ENCODE data around the gene TRPV2. TPM values are rescaled to one million over a fixed set of nuclear protein-coding genes. Genes with fewer than 3 reads are reported as not detected.
"Not testable (repeated sequence)": the region's sequence is repeated elsewhere in the genome, so short reads cannot be mapped to it uniquely, and the experiment has no call there.

Gene TRPV2
- total RNA-seq, 2 experiments from 2014 or later, result 57.5 to 58.0 TPM

GRCh38 chr17:16442594-16443510, 27.5 kb downstream of the TRPV2 start:
- ChIA-PET POLR2A (interaction anchor here (0.5 to 4.8 kb wide), 4 partner anchors 24 to 62 kb away, joined by 4 to 92 read pairs (median 6); partner anchors contain the start of genes TRPV2 and UBB), CTCF (interaction anchor here (0.9 to 2.4 kb wide), 3 partner anchors 10 to 79 kb away, joined by 3 to 12 read pairs (median 8); no protein-coding TSS in a partner anchor)

DNA sequence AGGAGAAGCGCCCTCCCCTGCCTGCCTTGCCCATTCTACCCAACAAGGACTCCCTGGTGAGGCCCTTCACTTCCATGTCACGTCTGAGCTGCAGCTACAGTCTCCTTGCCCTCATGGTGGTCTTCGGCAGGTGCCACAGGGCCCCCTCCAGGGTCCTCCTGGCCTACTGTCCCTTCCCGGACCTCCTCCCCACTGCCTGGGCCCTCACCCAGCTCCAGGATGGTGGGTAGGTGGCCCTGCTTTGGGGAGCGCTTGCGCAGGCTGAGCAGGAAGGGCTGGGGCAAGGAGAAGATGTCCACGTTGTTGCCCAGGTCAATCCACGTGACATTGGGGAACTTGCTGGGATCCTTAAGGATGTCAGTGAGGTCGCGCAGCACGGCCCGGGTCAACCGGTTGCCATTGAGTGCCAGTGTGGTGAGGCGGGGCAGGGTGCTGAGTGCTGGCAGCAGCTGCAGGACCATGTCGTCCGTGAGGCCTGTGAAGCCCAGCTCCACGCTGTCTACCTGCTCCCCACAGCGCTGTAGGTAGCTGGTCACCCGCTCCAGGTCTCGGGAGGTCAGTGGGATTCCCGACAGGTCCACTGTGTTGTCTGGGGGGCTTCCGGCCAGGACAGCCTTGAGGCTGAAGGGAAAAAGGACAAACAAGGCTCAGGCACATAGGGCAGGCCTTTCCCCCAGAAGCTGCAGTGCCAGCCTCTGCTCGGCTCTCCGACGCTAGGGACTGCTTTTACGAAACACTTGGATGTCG, 28.3 kb downstream of the TRPV2 start:
- ChIA-PET CTCF (interaction anchor here (2.1 to 2.4 kb wide), 2 partner anchors 9 to 78 kb away, joined by 8 to 12 read pairs; no protein-coding TSS in a partner anchor), POLR2A (interaction anchor here (0.5 to 1.2 kb wide), 5 partner anchors 25 to 558 kb away, joined by 3 to 6 read pairs (median 5); partner anchors contain the start of genes TRPV2 and UBB)

DNA sequence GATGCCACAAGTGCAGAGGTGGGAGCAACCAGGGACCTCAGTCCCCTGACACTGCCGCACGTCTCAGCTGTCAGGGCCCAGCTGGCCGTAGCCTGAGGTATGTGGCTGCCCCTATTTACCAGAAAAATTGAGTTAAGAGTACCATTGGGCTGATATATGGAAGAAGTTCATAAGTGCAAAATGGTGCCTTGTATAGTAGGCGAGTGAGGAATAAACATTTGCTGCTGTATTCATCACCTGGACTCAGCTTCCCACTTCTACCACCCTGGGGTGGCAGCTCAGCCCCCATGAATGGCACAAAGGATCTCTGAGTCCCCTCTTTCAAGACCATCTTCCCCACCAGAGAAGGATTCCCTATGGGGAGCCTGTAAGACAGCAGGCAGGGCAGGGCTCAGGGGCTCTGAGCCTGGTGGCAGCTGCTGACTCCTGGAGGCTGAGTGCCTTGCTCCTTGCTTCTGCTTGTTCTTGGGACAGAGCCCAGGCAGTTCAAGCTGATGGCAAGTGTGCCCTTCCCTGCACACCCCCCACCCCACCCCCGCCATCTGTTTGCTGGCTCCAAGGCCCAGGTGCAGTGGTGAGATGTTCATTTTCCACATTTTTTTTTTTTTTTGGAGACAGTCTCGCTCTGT, 29.0 kb downstream of the TRPV2 start:
- ChIA-PET POLR2A (interaction anchor here (0.5 to 1.1 kb wide), 4 partner anchors 28 to 559 kb away, joined by 3 to 6 read pairs (median 4); partner anchors contain the start of genes TRPV2 and UBB), CTCF (interaction anchor here (2.1 to 2.4 kb wide), 2 partner anchors 9 to 77 kb away, joined by 8 to 12 read pairs; no protein-coding TSS in a partner anchor)

GRCh38 chr17:16446338-16446983, 31.1 kb downstream of the TRPV2 start:
- CTCF ChIA-PET, result interaction anchor here (2.0 kb wide), 1 partner anchor 31 kb away, joined by 8 read pairs; the partner anchor contains the start of gene TRPV2
- POLR2A ChIA-PET, result interaction anchor here (0.6 kb wide), 1 partner anchor 26 kb away, joined by 5 read pairs; no protein-coding TSS in a partner anchor

DNA sequence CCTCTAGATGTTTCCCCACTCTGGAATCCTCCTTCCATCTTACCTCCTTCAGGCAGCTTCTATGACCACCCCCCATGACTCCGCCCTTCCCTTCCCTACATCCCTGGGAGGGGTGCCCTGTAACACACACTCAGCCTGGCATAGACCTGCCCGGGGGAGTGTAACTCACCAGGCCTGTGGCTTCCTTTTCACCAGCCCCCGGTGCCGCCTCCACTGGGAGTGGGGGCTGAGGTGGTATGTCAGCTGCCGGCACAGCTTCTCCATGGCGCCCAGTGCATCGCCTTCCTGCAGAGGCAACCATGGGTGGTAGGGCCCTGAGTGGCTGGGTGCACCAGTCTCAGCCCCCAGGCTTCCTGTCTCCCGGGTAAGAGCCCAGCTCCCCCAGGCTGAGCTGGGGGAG, 32.3 kb downstream of the TRPV2 start:
- CTCF ChIA-PET, result interaction anchor here (2.0 kb wide), 1 partner anchor 33 kb away, joined by 8 read pairs; the partner anchor contains the start of gene TRPV2
- POLR2A ChIA-PET, result no interaction called here

GRCh38 chr17:16448490-16448889, 33.1 kb downstream of the TRPV2 start:
- CTCF ChIA-PET, result interaction anchor here (0.6 to 0.7 kb wide), 2 partner anchors 136 to 262 kb away, joined by 3 to 4 read pairs; no protein-coding TSS in a partner anchor
- POLR2A ChIA-PET, result no interaction called here

DNA sequence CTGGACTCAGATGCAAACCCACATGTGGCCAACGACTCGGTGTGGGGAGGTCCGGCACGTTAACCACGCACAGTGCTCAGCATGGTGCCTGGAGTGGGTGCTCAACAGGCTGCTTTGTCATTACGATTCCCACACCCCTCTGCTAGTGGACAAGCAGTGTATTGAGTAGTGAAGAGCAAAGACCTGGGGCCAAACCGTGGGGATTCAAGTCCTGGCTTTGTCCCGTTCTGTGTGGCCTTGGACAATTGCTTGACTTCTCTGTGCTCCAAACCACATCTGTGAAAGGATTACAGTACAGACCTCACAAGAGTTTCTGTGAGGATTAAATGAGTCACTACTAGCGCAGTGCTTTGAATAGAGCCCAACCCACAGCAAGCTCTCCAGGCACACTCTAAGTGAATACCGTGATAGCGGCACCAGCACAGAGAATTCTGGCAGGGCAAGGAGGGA, 33.8 kb downstream of the TRPV2 start:
- POLR2A ChIA-PET, result no interaction called here

GRCh38 chr17:16450028-16450427, 34.7 kb downstream of the TRPV2 start:
- POLR2A ChIA-PET, result no interaction called here
- CTCF ChIA-PET, result interaction anchor here (1.1 to 4.5 kb wide), 3 partner anchors 9 to 73 kb away, joined by 3 to 41 read pairs (median 3); no protein-coding TSS in a partner anchor

More for the DNA sequence above, 33.8 kb downstream of the TRPV2 start:
- CTCF ChIA-PET, result interaction anchor here (0.6 to 1.5 kb wide), 2 partner anchors 34 to 136 kb away, joined by 3 read pairs; no protein-coding TSS in a partner anchor

DNA sequence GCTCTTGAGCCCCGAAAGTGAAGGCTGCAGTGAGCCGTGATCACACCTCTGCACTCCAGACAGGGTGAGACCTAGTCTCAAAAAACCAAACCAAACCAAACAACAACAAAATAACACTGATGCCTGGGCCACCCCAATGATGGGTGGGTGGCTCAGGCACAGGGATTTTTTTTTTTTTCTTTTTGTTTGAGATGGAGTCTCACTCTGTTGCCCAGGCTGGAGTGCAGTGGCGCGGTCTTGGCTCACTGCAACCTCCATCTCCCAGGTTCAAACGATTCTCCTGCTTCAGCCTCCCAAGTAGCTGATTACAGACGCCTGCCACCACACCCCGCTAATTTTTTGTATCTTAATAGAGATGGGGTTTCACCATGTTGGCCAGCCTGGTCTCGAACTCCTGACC, 36.9 kb downstream of the TRPV2 start:
- CTCF ChIA-PET, result interaction anchor here (0.6 to 4.5 kb wide), 6 partner anchors 9 to 70 kb away, joined by 3 to 41 read pairs (median 8); partner anchors contain the start of gene LRRC75A
- POLR2A ChIA-PET, result not testable (repeated sequence)

- POLR2A ChIA-PET, result interaction anchor here (0.6 kb wide), 1 partner anchor 65 kb away, joined by 3 read pairs; no protein-coding TSS in a partner anchor
- CTCF ChIA-PET, result interaction anchor here (2.1 to 4.5 kb wide), 4 partner anchors 10 to 69 kb away, joined by 6 to 41 read pairs (median 11); partner anchors contain the start of gene LRRC75A
Measured at GRCh38 chr17:16453493-16453851, 38.1 kb downstream of the TRPV2 start.

- ChIA-PET POLR2A (no interaction called here), CTCF (no interaction called here)
Measured at GRCh38 chr17:16455997-16456741, 40.8 kb downstream of the TRPV2 start.

GRCh38 chr17:16456742-16457316, 41.5 kb downstream of the TRPV2 start:
- ChIA-PET CTCF (no interaction called here), POLR2A (no interaction called here)

- POLR2A ChIA-PET, result no interaction called here
- CTCF ChIA-PET, result interaction anchor here (0.5 to 1.1 kb wide), 2 partner anchors 62 to 73 kb away, joined by 4 read pairs; no protein-coding TSS in a partner anchor
Measured at GRCh38 chr17:16459271-16459670, 43.9 kb downstream of the TRPV2 start.

DNA sequence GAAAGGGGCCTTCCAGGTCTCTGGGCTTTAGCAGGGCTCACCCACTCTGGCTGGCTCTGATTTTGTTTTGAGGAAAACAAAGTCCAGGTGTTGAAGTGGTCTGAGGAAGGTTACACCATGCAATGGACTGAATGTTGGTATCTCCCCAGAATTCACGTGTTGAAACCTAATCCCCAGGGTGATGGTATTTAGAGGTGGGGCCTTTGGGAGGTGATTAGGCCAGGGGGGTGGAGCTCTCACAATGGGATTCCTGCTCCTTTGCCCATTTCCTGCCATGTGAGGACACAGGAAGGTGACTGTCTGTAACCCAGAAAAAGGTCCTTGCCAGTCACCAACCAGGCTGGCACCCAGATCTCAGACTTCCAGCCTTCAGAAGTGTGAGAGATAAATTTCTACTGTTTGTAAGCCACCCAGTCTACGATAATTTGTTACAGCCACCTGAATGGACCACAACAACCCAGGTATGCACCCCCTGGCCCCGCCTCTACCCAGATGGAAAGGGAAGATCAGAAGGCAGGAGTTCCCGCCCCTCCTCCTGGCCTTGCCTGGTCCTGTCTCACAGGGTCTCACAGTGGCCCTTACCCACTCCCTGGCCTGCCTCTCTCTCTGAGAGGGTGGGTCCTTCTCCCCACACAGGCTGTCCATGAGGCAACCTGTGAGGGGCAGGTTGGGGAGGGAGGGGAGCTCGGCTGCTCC, 44.6 kb downstream of the TRPV2 start:
- POLR2A ChIA-PET, result no interaction called here
- CTCF ChIA-PET, result interaction anchor here (0.5 to 1.1 kb wide), 2 partner anchors 61 to 74 kb away, joined by 4 read pairs; no protein-coding TSS in a partner anchor

- CTCF ChIA-PET, result no interaction called here
- POLR2A ChIA-PET, result no interaction called here
Measured at GRCh38 chr17:16460796-16461605, 45.6 kb downstream of the TRPV2 start.

DNA sequence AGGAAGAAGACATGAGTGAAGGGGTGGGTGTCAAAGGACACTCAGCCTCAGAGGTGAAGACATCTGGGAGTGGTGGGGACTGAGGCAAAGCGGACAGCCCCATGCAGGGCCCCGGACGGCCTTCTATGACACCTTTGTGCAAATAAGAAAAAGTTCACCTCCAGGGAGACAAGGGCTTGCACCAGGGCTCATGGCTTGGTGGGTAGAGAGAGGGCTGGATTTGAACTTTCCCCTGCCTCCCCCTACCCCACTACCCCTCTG, 46.2 kb downstream of the TRPV2 start:
- POLR2A ChIA-PET, result no interaction called here
- CTCF ChIA-PET, result no interaction called here

Measured in activated CD8-positive, alpha-beta memory T cell treated with anti-CD3 and anti-CD28 coated beads for 36 hours (primary cell).